Uterus (tissue), 4 donors: ENCODE data around the gene TRPC4AP. TPM values are rescaled to one million over a fixed set of nuclear protein-coding genes. Genes with fewer than 3 reads are reported as not detected.
"Not testable (repeated sequence)": the region's sequence is repeated elsewhere in the genome, so short reads cannot be mapped to it uniquely, and the experiment has no call there.

Experiments used
- DNase-seq, 2 donors: peaks; one replicate each; pipeline ENCODE4 v3.0.0-alpha.2; 2019 to 2020
- H3K27ac ChIP-seq, 2 donors: fragments of 200-600 bp; sonication (generic); 1 replicate in 1 of 2; 2 replicates in 1 of 2; pipeline ENCODE4 v1.5.1; 2016 to 2018
- H3K27me3 ChIP-seq, 2 donors: fragments of 200-600 bp; sonication (generic); one replicate each; pipeline ENCODE4 v1.5.1; 2018 to 2019; ENCODE audit warnings: control low read depth in 1 of 2
- H3K36me3 ChIP-seq, 2 donors: fragments of 200-600 bp; sonication (generic); one replicate each; pipeline ENCODE4 v1.5.1; 2019; ENCODE audit warnings: control low read depth in 1 of 2
- H3K4me1 ChIP-seq, 2 donors: fragments of 200-600 bp; sonication (generic); one replicate each; pipeline ENCODE4 v1.5.1; 2018 to 2019; ENCODE audit warnings: control low read depth in 1 of 2
- H3K4me3 ChIP-seq, 2 donors: fragments of 200-600 bp; sonication (generic); 1 replicate in 1 of 2; 2 replicates in 1 of 2; pipeline ENCODE4 v1.5.1; 2018 to 2019; ENCODE audit warnings: mild to moderate bottlenecking in 1 of 2
- H3K9me3 ChIP-seq, 2 donors: fragments of 200-600 bp; sonication (generic); one replicate each; pipeline ENCODE4 v1.5.1; 2019; ENCODE audit warnings: control low read depth in 1 of 2
- POLR2A ChIP-seq, 2 donors: fragments of 450-650 bp; IDR thresholded peaks; one replicate each; pipeline ENCODE4 v1.6.1; 2016; ENCODE audit warnings: antibody characterized with exemption in 2 of 2, mild to moderate bottlenecking in 1 of 2, moderate library complexity in 1 of 2
- intact Hi-C: fragments of 100-400 bp; cut with DNase I; formaldehyde crosslinking; loops from one replicate; pipeline ENCODE4 v1.15.1; 2023; ENCODE audit warnings: low total_unique reads
- total RNA-seq, 4 donors: library from RNA; depleted of rRNA in 3 of 4; stranded (reverse); fragments of >200 nt in 3 of 4; gene quantifications; one replicate each; pipeline versions ENCODE4 v1.1.0 to v1.2.4, GENCODE V29; 2014 to 2023
- TF ChIP-seq, protein P1 (sequence below), 4 experiments: fragments of 200-600 bp in 2 of 4; fragments of 450-650 bp in 2 of 4; sonication (generic) in 2 of 4; IDR thresholded peaks; one replicate each; pipeline ENCODE4 v1.5.1; 2016 to 2019; ENCODE audit warnings: antibody characterized with exemption in 4 of 4, mild to moderate bottlenecking in 2 of 4, moderate library complexity in 1 of 4
- donor health status: DM: yes; HTN: yes; CAD: no.

Gene TRPC4AP
- total RNA-seq, 4 donors from 2014 or later, result 20.0 to 77.5 (median 49.6) TPM

DNA sequence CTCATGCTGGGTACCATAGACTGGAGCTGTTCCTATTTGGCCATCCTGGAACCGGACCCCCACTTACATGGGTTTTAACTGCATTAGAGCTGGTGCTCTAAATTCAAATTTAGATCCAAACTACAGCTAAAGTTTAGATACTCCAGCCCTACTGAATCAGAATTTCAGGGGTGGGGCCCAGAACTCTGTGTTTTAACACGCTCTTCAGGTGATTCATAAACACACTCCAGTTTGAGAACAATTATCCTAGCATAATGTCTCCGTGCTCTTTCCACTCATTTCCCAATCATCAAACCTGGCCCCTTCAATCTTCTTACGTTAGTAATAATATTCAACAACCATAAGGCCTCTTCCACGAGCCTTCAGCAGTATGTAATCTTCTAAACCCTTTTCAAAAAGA, 15.3 kb downstream of the TRPC4AP start:
- TF ChIP-seq, protein P1, sequence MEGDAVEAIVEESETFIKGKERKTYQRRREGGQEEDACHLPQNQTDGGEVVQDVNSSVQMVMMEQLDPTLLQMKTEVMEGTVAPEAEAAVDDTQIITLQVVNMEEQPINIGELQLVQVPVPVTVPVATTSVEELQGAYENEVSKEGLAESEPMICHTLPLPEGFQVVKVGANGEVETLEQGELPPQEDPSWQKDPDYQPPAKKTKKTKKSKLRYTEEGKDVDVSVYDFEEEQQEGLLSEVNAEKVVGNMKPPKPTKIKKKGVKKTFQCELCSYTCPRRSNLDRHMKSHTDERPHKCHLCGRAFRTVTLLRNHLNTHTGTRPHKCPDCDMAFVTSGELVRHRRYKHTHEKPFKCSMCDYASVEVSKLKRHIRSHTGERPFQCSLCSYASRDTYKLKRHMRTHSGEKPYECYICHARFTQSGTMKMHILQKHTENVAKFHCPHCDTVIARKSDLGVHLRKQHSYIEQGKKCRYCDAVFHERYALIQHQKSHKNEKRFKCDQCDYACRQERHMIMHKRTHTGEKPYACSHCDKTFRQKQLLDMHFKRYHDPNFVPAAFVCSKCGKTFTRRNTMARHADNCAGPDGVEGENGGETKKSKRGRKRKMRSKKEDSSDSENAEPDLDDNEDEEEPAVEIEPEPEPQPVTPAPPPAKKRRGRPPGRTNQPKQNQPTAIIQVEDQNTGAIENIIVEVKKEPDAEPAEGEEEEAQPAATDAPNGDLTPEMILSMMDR (IDR thresholded peaks at IDR 0.05), result no peak
- no peak for TF ChIP-seq POLR2A (IDR thresholded peaks at IDR 0.05)
- Histone ChIP-seq H3K9me3 (no peaks in the 10 kb centered on the region), H3K27me3 (no peaks in the 10 kb centered on the region), H3K4me3 (no peak overlapping the region), H3K36me3 (no peaks in the 10 kb centered on the region), H3K4me1 (no peaks in the 10 kb centered on the region), H3K27ac (no peak overlapping the region)
- no peak for DNase-seq
- intact Hi-C loops, result no loop called here

DNA sequence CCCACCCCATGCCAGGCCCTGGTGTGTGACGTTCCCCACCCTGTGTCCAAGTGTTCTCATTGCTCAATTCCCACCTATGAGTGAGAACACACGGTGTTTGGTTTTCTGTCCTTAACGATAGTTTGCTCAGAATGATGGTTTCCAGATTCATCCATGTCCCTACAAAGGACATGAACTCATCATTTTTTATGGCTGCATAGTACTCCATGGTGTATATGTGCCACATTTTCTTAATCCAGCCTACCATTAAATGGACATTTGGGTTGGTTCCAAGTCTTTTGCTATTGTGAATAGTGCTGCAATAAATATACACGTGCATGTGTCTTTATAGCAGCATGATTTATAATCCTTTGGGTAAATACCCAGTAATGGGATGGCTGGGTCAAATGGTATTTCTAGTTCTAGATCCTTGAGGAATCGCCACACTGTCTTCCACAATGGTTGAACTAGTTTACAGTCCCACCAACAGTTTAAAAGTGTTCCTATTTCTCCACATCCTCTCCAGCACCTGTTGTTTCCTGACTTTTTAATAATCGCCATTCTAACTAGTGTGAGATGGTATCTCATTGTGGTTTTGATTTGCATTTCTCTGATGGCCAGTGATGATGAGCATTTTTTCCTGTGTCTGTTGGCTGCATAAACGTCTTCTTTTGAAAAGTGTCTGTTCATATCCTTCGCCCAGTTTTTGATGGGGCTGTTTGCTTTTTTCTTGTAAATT, 21.0 kb downstream of the TRPC4AP start:
- intact Hi-C loops, H3K4me1 ChIP-seq, H3K9me3 ChIP-seq, H3K27ac ChIP-seq, H3K36me3 ChIP-seq, H3K27me3 ChIP-seq, H3K4me3 ChIP-seq, DNase-seq: not testable (repeated sequence)

DNA sequence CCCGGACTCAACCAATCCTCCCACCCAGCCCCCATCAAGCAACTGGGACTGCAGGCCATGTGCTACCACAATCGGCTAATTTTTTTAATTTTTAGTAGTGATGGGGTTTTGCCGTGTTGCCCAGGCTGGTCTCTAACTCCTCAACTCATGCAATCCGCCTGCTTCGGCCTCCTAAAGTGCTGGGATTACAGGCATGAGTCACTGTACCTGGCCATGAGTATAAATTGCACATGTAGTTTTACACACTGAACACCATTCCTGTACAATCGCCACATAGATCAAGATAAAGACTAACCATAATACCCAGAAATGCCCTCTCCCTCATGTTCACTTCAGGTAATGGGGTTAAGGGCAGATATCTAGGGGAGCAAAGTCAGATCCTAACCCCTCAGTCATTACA, 26.4 kb downstream of the TRPC4AP start:
- no peak for DNase-seq
- Histone ChIP-seq H3K36me3 (no peaks in the 10 kb centered on the region), H3K9me3 (no peaks in the 10 kb centered on the region), H3K27ac (no peak overlapping the region), H3K4me1 (peaks cover 0 to 5% of the 10 kb centered on the region in 2 donors), H3K4me3 (no peak overlapping the region), H3K27me3 (no peaks in the 10 kb centered on the region)
- TF ChIP-seq POLR2A (IDR thresholded peaks at IDR 0.05), result no peak
- TF ChIP-seq, protein P1 (IDR thresholded peaks at IDR 0.05), result no peak
- intact Hi-C loops, result no loop called here

DNA sequence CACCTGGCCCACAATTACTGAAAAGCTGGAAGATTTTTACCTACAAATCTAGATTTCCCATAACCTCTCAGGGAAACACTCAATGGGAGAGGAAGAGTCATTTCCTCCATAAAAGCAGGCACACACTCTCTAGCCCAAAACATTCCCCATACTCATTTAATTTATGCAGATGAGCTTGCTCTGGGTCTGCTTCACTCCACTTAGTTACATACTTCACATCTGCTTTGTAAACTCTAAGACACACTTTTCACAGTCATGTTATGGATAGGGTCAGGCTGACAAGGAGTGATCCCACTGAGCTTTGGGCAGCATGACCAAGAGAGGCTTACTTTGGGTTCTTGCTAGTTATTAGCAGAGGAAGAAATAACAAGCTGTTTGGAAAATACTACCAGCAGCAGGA, 27.4 kb downstream of the TRPC4AP start:
- TF ChIP-seq POLR2A (IDR thresholded peaks at IDR 0.05), result no peak
- TF ChIP-seq, protein P1 (IDR thresholded peaks at IDR 0.05), result no peak
- no peaks in the 10 kb centered on the region for H3K9me3 ChIP-seq
- intact Hi-C loops, result no loop called here
- H3K4me3 ChIP-seq, result no peak overlapping the region
- H3K36me3 ChIP-seq, result no peaks in the 10 kb centered on the region
- no peaks in the 10 kb centered on the region for H3K27me3 ChIP-seq
- H3K27ac ChIP-seq, result no peak overlapping the region
- H3K4me1 ChIP-seq, result peaks cover 0 to 5% of the 10 kb centered on the region in 2 donors
- DNase-seq, result no peak

DNA sequence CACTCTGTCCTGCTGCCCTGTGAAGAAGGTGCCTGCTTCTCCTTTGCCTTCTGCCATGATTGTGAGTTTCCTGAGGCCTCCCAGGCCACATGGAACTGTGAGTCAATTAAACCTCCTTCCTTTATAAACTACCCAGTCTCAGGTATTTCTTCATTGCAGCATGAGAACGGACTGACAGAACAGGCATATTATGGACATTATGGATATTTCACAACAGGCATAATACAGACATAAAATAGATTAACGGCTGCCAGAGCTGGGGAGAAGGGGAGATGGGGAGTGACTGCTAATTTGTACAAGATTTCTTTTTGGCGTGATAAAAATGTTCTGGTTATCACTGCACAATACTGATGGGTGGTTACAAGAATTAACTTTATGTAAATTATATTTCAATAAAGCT, 29.4 kb downstream of the TRPC4AP start:
- intact Hi-C loops, result no loop called here
- no peak overlapping the region for H3K27ac ChIP-seq
- no peak for TF ChIP-seq POLR2A (IDR thresholded peaks at IDR 0.05)
- TF ChIP-seq, protein P1 (IDR thresholded peaks at IDR 0.05), result no peak
- no peaks in the 10 kb centered on the region for H3K27me3 ChIP-seq
- H3K36me3 ChIP-seq, result no peaks in the 10 kb centered on the region
- no peaks in the 10 kb centered on the region for H3K9me3 ChIP-seq
- no peak for DNase-seq
- no peak overlapping the region for H3K4me3 ChIP-seq
- H3K4me1 ChIP-seq, result peaks cover 0 to 5% of the 10 kb centered on the region in 2 donors
